ENCODE measurements around the gene CHCHD6.

Gene CHCHD6

DNA sequence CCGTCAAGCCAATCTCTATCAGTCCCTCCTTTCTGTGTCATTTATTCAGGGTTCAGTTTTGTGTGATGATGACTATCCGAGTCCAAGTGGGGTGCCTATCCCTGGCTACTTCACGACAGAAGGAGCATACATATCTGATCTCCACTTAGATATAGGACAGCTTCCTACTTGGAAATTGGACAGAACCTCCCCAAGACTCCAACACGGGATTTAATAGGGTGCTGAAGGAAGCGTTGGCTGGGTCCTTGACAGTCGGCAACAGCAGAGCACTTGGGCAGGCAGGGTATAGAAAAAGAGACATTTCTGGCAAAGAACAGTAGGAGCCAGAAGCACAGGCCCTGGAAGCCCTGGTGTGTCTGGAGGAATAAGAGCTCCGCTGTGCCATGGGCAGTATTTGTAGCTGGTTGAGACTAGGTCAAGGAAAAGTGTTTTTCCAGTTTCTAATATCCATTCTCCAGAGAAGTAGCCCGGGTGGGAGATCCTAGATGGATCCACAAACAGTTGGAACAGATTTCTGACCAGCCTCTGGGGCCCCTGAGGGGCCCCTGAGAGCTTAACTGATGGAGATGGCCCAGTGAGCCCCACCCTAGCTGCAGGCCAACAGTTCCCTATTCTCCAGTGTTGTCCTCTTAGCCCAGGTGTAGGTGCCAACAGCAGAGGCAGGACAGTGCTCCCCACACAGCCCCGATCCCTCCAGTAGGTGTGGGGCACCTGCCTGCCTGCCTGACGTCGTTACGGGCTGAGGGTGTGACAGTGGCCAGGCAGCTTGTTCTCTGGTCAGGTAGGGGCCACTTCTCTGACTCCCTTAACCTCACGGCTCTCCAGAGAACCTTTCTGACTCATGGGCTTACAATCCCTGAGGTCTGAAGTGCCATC, 130.8 kb downstream of the CHCHD6 start:
- no peak for DNase-seq

DNA sequence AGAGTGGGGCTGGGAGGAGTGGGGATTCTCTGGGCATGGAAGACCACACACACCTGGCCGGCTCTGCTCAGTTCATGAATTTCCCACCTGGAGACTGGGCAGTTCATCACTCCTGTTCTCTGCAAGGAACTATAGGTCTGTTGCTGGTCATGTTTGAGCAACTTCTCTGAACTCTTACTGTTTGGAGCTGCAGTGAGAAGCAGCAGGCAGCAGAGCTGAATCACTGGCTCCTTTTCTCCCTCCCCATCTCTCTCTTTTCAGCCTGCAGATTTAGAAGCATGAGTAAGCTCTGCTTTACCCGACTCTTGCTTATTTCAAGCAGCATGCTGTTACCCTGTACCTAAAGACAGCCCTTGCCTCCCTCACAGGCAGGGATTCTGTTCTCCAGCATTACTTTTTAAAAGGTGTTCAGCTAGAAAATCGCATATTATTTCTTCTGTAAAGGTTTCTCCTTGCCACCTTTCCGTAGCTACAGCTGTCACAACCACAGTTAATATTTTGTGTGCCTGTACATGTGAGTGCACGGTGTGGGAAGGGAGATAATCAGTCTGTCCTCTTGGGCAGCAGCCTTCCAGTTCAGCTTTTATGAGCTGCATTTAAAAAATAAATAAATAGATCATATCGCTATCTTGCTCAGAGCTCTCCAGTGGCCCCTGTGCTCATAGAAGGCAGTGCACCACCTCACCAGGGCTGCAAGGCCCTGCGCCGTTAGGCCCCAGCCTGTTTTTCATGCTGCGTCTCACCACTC, 131.6 kb downstream of the CHCHD6 start:
- DNase-seq = no peak

DNA sequence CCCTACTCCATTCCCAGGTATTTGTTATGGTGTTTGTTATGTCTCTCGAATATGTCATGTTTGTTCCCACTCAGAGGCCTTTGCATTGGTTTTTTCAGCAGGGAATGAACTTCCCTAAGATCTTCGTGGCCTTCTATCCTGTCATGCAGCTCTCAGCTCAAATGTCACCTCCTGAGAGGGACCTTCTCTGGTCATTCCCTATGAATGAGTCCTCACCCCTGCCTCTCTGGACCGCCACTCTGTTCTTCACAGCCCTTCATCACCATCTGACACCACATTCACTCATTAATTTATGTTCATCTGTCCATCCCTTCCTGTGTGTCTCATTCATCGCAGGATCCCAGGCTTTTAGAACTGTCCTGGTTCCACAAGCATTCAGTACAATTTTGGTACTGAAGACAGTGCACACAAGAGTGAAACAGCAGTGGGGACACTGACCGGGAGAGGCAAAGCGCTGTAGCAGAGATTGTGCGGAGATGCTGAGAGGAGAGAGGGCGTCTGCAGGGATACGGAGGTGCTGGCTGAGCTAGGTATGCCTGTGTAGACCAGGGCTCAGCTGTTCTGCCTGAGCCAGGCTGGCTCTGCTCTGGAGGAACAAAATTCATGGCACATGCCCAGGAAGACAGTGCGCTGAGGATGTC, 132.3 kb downstream of the CHCHD6 start:
- DNase-seq = no peak

DNA sequence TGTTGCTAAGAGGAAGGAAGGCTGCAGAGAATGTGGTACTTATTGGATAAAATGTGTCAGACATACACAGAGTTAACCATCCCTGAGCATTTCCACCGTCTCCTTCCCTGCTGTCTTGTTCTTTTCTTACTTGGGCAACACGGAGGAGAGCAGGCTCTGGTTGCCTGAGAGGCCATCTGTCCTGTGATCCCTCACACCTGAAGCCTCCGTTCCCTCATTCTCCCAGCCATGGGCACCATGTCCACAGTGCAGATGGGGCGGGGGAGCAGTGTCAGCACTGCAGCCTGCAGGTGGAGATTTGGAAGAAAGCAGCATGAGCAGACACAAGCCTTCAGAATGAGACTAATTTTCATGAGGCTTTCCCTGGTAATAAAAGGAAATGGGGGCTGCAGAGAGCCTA, 133.7 kb downstream of the CHCHD6 start:
- DNase-seq = no peak

DNA sequence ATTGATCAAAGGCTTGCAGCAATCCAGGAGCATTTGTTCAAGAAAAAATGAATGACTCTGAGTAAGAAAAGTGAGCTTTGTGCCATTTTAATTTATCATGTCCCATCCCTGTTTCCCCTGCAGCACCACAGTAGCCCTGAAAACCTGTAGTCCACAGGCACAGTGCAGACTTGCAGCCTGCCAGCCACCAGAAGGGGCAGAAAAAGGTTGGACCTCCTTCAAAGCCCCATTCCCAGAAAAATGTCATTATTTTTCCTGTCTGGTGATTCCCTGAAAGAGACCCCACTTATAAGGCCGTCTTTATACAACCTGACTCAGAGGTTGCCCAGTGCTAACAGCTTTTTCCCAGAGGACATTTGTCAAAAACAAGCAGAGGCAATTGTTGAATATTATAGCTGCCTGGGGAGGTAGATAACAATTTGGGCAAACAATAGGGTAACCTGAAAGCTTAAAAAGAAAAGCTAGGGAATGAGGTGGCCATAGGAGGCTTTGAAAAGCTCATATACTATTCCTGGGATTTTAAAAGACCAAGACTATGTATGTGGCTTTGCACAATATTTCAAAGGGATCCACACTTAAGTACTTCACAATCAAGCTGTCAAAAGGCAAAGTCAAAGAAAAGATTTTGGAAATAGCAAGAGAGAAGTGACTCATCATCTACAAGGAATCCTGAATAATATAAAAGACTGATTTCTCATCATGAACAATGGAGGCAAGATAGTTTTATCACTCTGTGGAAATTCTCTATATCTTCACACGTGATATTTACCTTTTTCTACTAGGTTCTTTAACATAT, 142.1 kb downstream of the CHCHD6 start:
- DNase-seq = no peak

DNA sequence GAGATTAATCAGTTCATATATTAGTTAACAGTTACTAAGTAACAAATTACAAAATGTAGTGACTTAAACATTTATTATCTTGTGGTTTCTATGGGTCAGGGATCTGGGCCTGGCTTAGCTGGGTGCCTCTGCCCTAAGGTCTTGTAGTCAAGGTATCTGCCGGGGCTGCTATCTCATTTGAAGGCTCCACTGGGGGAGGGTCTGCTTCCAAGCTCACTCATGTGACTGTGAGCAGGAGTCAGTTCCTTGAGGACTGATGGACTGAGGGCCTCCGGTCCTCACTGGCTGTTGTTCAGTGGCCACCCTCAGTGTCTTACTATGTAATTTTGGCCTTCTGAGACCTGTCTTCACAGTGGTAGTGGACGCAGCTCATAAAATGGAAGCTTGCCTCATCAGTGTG, 143.0 kb downstream of the CHCHD6 start:
- DNase-seq = no peak

DNA sequence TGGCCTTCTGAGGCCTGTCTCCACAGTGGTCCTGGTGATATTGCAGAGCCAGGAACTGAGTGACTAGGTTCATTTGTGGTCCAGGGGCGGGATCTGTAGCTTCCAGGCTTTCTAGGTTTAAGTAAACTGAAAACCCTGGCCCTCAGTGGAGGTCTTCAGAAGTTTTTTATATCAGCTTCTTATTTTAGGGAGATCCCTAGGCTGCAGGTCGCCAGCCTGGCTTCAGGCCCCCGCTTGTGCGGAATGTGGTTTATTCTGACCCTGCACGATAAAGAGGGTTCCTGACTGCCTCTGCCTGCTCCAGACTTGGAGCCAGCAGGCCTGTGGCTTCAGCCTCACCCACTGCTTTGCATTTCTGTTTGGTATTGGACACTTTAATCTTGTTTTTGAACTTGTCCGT, 145.0 kb downstream of the CHCHD6 start:
- DNase-seq = no peak

DNA sequence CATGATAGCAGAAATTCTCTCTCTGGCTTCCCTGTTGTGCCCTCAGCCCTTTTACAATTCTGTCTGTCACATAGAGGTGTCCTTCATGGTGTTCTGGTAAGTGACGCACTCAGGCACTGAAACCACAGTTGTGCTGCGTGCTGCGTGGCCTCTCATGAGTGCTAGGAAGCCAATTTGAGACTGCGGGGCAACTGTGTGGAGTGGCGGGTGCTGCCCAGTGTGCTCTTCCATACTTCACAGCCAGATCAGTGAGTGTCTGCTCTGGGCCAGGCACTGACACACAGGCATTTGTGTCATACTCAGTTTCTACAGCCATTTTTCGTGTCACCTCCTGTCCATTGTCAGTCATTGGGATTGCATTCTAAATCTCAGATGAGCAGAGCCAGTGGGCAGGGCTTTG, 145.7 kb downstream of the CHCHD6 start:
- no peak for DNase-seq

DNA sequence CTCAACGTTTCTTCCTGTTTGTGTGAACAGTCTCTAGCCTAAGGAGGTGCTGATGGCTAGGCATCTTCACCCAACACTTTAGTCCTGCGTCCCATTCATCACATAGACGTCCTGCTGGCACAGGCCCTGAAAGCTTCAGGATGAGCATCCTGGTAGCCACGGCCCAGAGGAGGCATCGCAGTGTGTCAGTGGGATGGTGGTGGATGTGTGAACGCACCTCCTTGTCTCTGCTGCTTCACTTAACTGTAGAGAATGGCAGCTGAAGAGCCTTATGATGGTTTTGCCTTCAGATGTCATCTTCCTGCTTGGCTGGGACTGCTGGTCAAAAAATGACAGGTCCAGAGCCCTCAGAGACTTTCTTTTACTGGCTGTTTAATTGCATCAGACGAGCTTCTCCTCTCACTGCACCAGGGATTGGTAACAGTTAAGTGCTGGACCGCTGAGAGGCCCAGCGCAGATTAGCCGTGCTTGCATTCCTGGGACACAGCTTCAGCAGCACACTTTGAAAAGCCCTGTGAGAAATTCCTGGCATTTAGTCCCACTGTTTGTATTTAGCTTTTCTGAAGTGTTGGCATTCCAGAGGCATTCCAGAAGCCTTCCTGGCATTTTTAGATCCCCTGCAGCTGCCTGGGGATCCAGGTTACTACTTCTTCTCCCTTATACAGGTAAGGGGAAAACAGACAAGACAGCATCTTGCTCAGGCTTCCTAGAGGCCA, 146.5 kb downstream of the CHCHD6 start:
- DNase-seq = no peak

DNA sequence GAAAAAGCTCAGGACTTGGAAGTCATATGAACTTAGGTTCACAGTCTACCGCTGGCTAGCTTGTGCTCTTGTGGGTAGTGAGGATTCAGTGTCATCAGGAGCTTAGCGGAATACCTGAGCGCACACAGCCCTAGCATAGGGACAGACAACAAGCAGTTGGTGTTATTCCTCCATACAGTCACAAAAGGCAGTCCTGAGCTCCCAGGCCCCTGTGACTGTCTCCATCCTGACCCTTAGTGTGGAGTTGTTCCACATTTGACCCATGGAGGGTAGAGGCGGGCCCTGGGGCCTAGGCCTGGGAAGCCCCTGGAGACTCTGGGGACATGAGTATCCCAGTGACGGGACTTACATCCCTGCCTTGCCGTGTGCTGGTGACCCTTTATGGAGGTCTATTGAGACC, 147.3 kb downstream of the CHCHD6 start:
- DNase-seq = no peak

DNA sequence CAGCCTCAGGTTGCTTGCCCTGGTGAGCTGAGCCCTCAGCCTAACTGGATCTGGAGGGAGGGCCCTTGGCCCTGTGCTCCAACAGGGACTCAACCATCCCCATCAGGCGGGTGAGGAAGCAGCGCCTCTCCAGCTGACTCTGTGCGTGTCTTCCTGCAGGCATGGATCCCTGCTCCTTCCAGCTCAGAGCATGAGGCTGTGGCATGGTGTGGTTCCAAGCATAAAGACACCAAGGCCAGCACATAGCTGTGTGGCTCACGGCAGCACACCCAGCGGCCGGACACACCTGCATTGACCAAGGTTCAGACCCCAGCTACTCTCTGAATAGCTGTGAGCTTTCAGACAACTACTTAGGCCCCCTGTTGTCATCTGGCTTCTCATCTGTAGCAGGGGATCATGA, 147.9 kb downstream of the CHCHD6 start:
- no peak for DNase-seq

DNA sequence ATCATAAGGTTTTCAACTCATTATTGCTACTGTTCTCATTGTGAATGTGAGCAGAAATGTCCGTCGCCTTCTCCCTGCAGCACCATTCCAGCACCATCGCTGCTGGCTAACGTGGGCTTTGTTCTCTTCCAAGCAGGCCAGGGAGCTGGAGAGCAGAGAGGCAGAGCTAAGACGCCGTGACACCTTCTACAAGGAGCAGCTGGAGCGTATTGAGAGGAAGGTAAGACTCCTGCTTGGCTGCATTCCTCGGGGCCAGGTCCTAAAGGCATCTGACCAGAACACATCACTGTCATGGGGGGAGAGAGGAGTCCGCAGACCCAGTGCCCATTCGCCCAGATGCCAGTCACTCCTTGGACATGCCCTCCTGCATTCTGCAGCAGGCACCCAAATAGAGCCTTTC, 148.5 kb downstream of the CHCHD6 start:
- DNase-seq = no peak

DNA sequence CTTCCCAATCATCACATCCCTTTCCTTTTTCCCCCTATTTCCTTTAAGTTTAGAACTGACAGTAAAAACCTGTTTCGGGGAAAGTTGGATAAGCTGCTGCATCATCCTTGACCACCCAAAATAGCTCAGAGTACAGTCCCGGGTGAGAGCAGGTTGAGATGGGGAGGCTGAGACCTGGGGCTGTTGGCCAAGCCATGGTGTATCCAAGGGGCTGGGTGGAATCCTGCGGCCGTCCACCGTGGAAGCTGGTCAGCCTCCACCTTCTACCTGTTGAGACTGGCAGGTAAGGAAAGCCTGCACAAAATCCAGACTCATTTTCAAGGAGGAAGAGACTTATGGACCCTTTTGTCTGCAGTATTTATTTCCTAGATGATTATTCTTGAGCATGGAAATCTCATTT, 150.6 kb downstream of the CHCHD6 start:
- no peak for DNase-seq

DNA sequence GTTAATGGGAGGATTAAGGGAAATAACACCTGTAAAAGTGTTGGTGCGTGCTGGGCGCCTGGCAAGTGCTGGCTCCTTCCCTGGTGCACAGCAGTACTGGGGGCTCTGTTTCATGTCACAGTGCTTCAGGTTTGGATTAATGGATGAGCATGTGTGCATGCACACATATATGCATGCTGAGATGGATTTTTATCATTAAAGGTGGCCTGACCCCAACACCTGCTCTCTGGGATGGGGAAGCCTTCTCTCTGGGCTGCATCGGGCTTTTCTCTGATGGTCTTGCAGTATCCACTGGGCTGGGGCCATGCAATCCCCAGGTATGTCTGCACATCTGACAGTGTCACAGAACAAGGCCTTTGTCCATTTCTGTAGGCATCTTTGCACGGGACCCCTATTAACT, 151.3 kb downstream of the CHCHD6 start:
- no peak for DNase-seq

DNA sequence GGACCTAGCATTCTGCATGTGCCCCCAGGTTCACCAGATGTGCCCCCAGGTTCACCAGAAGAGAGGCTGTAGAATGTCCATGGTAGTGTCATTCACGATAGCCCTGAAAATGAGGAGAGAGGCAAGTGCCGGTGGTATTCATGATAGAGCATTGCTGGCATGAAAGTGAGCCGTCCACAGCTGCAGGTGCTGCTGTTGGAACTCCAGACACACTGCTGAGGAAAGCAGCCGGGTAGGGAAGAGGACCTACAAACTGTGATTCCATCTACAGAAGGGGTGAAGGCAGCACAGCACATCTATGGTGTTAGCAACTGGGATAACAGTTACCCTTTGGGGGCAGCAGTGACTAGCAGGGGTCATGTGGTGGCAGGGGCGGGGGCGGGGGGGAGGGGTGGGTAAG, 153.9 kb downstream of the CHCHD6 start:
- no peak for DNase-seq

DNA sequence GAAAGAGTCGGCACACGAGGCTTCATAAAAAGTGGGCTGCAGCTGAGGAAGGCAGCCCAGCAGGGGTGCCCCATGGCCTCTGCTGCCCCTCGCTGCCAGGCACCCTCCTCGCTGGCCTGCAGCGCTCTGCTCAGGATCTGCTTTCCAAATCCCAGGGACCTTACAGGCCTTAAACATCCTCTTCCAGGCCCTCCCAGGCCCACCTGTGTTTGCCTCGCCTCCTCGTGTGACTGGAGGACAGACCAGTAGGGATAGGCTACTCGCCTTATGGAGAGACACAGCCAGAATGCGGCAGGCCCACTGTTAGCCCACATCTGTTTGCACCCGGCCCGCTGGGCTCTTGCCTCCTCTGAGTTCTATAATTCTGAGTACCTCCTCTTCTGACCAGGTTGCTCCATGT, 154.4 kb downstream of the CHCHD6 start:
- no peak for DNase-seq

DNA sequence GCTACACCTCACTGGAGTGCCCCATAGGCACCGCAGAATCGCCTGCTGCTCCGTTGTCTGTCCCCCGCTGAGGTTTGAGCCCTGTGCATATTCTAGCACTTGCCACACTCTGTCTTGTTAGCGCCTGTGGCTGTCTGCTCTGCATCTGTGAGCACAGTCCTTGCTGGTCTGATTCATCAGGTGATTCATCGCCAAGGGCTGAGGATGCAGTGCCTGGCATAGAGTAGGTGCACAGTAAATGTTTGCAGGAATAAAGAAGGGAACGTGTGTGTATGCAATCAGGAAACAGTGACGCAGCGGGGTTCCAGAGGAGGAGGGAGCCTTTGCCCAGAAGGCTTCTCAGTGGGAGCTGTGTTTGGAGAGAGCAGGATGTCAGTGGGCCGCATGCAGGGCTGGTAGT, 154.8 kb downstream of the CHCHD6 start:
- no peak for DNase-seq

DNA sequence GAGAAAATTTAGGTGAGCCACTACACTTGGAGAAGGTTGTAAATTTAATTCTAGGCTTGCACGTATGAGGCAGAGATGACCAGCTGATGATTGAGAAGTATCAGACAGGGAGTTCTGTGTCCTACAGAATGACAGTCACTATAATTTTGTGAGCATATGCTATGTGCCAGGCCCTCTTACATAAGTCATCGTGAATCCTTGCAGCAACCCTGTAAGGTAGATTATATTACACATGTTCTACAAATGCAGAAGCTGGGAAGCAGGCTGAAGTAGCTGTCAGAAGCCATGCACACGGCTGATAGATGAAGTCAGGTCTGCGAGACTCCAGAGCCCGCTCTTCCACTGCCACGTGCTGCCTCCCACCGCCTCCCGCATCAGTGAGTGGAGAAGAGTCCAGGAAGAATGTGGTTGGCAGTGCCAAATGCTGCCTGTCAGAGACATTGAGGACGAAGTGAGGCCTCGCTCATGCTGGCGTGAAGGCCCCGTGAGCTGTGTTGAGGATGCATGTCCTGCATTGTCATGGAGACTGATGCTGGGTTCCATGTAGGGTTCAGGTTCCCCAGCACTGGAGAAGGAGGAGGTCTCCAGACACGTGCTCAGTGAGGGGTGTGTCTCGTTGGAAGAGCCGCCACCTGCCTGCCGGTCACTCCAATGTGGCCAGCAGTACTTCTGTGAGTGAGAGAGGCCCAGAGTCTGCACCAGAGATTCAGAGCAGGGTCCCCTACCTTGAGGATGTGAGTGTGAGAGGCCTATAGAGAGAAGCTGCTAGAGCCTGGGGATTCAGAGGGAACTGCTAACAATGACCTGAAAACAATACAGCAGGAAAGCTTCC, 155.6 kb downstream of the CHCHD6 start:
- DNase-seq = no peak

DNA sequence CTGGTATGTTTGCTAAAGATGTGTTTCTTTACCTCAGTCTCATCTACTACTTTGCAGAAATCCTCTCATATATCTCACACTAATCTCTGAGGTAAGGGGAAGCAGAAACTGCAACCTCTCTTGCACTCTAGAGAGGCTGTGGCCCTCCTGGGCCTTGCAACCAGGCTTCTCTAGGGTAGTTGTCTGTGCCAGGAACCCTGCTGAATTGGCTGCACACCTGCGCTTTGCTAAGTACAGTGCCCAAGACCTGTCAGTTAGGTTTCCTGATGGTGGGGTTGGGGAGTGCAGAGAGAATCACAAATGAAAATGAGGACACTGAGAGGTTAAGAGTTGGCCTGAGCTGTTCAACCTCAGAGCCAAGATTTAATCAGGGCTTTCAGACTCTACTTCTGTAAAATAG, 161.7 kb downstream of the CHCHD6 start:
- DNase-seq = no peak

DNA sequence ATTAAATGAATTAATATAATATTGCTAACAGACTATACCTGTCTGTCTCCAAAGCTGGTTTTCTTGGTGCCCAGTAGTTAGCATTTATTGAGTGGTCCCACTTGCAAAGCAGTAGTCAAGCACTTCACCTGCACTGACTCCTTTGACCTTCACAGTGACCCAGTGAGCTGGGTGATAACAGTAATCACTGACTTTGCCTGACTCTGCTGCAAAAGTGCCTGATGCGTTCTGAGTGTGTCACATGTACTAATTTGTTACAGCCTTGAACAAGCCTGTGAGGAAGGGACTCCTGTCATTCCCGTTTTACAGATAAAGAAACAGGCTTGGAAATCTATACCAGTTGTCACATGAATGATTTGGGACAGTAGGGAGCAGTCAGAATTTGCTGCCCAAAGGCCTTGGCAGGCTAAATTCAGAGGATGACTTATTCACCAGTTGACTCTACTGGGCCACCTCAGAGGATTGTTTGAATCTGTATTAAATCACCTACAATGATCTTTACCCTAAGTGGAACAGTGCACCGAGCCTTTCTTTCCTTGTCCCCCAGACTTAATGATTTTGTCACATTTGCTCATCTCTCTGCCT, 162.2 kb downstream of the CHCHD6 start:
- DNase-seq = no peak
